Glutamatergic neuron (in vitro differentiated cells): ENCODE results near the gene PRICKLE4. TPM values are rescaled to one million over a fixed set of nuclear protein-coding genes. Genes with fewer than 3 reads are reported as not detected.

Source experiments
- DNase-seq: peaks from one replicate; pipeline ENCODE4 v3.0.0; 2022
- H3K27ac Mint-ChIP-seq: one replicate; pipeline ENCODE4 v1.8.0; 2020; ENCODE audit warnings: mild to moderate bottlenecking, mixed read lengths, inconsistent platforms; ENCODE audit not compliant: unreplicated experiment
- H3K27me3 Mint-ChIP-seq: one replicate; pipeline ENCODE4 v1.8.0; 2020; ENCODE audit warnings: mild to moderate bottlenecking, moderate library complexity, mixed read lengths, inconsistent platforms; ENCODE audit not compliant: unreplicated experiment
- H3K36me3 Mint-ChIP-seq: one replicate; pipeline ENCODE4 v1.8.0; 2020; ENCODE audit warnings: mild to moderate bottlenecking, mixed read lengths, inconsistent platforms; ENCODE audit not compliant: unreplicated experiment
- H3K4me1 Mint-ChIP-seq: one replicate; pipeline ENCODE4 v1.8.0; 2020; ENCODE audit warnings: mild to moderate bottlenecking, low read depth, mixed read lengths, inconsistent platforms; ENCODE audit not compliant: unreplicated experiment
- H3K4me3 Mint-ChIP-seq: one replicate; pipeline ENCODE4 v1.8.0; 2020; ENCODE audit warnings: mild to moderate bottlenecking, mixed read lengths, inconsistent platforms; ENCODE audit not compliant: unreplicated experiment
- H3K9me3 Mint-ChIP-seq: one replicate; pipeline ENCODE4 v1.8.0; 2020; ENCODE audit warnings: mild to moderate bottlenecking, moderate library complexity, mixed read lengths, inconsistent platforms; ENCODE audit not compliant: unreplicated experiment
- total RNA-seq: library from RNA; stranded (reverse); fragmentation: NEBNext Ultra II Directional; extraction: Animal tissue kit (Norgen Biotek cat#: 25700); gene quantifications from one replicate; pipeline ENCODE4 v1.2.1, GENCODE V29; 2021; ENCODE audit not compliant: unreplicated experiment
- TF ChIP-seq, protein P1 (sequence below): fragments of 200-600 bp; sonication (generic); IDR thresholded peaks from one replicate; pipeline ENCODE4 v1.5.0; 2021; ENCODE audit not compliant: partially characterized antibody, unreplicated experiment

PRICKLE4 gene
- total RNA-seq, 1 donor from 2014 or later = 2.3 TPM

GRCh38 chr6:41779788-41780550 lies 613 bp upstream of the PRICKLE4 start, which contains the start of gene FRS3:
TSS of gene FRS3 (minus strand) at chr6:41779900. CDS start at chr6:41776987, 2,913 bp downstream.
- Mint-ChIP-seq H3K4me1 (peaks cover 7% of the 10 kb centered on the region), H3K36me3 (no peaks in the 10 kb centered on the region), H3K27me3 (peaks cover 11% of the 10 kb centered on the region), H3K4me3 (peak within 1 kb of the TSS; percentile 96), H3K9me3 (no peaks in the 10 kb centered on the region), H3K27ac (peak within 1 kb of the TSS; percentile 59)
- TF ChIP-seq, protein P1, sequence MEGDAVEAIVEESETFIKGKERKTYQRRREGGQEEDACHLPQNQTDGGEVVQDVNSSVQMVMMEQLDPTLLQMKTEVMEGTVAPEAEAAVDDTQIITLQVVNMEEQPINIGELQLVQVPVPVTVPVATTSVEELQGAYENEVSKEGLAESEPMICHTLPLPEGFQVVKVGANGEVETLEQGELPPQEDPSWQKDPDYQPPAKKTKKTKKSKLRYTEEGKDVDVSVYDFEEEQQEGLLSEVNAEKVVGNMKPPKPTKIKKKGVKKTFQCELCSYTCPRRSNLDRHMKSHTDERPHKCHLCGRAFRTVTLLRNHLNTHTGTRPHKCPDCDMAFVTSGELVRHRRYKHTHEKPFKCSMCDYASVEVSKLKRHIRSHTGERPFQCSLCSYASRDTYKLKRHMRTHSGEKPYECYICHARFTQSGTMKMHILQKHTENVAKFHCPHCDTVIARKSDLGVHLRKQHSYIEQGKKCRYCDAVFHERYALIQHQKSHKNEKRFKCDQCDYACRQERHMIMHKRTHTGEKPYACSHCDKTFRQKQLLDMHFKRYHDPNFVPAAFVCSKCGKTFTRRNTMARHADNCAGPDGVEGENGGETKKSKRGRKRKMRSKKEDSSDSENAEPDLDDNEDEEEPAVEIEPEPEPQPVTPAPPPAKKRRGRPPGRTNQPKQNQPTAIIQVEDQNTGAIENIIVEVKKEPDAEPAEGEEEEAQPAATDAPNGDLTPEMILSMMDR = peak; percentile 90
- DNase-seq = peak; percentile 99

DNA sequence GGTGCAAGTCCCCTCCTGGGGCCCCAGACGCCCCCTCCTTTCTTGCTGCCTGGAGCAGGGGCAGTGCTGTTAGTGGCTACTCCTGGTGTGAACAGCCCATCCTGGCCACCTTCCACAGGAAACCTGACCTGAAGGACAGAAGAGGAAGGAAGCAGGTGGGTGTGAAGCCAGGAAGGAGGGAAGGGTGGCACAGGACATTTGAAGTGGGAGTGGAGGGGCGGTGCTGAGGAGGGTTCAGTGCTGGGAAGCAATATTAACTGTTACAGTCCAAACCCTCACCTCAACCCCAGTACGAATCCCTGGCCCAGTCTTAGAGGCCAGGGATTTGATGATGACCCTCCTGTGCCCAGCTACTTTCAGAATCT lies 766 bp downstream of the PRICKLE4 start:
- TF ChIP-seq, protein P1 = no peak
- H3K27me3 Mint-ChIP-seq = peaks cover 14% of the 10 kb centered on the region
- H3K27ac Mint-ChIP-seq = no peak overlapping the region

DNA sequence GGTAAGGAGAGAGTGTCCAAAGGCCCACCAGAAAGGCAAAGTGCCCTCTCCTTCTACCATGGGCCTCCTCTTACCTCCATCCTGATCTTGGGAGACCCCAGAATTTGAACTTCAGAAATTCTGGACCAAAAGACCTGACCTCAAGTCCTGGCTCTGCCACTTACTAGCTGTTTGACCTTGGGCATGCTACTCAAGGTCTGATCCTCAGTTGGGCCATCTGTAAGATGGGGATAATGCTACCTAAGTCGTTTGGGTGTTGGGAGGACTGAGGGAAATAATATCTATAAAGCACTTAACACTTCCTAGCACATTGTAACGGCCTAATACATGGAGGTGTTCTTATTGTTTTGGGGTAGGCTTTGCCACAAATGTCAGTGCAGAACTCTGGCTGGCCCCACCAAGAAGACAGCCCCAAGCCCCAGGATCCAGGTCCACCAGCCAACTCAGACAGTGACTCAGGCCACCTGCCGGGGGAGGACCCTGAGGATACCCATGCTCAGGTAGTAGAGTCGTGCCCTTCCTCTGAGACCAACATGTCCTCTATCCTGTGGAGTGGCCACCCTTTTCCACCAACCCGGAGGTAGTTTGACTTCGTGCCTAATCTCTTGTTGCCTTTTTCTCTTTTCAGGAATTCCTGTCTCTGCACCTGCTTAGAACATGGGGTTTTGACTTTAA lies 2.7 kb downstream of the PRICKLE4 start:
- no peak overlapping the region for H3K4me3 Mint-ChIP-seq
- H3K27me3 Mint-ChIP-seq = peaks cover 16% of the 10 kb centered on the region

More for the DNA sequence above, 766 bp downstream of the PRICKLE4 start:
- H3K4me1 Mint-ChIP-seq = peaks cover 7% of the 10 kb centered on the region
- DNase-seq = no peak
- H3K9me3 Mint-ChIP-seq = no peaks in the 10 kb centered on the region
- H3K4me3 Mint-ChIP-seq = peak overlapping the region; percentile 81
- no peaks in the 10 kb centered on the region for H3K36me3 Mint-ChIP-seq

GRCh38 chr6:41784581-41785171 lies 4.1 kb downstream of the PRICKLE4 start:
- Mint-ChIP-seq H3K9me3 (peaks cover 5% of the 10 kb centered on the region), H3K27me3 (peaks cover 12% of the 10 kb centered on the region), H3K4me3 (peak overlapping the region; percentile 17), H3K27ac (no peak overlapping the region), H3K4me1 (peaks cover 2% of the 10 kb centered on the region), H3K36me3 (no peaks in the 10 kb centered on the region)
- TF ChIP-seq, protein P1 = no peak
- no peak for DNase-seq

More for the DNA sequence above, 2.7 kb downstream of the PRICKLE4 start:
- Mint-ChIP-seq H3K27ac (no peak overlapping the region), H3K36me3 (no peaks in the 10 kb centered on the region), H3K9me3 (peaks cover 4% of the 10 kb centered on the region), H3K4me1 (peaks cover 7% of the 10 kb centered on the region)
- no peak for DNase-seq
- TF ChIP-seq, protein P1 = no peak
